Panc1 (cell line): ENCODE data around the gene SARS2. TPM values are rescaled to one million over a fixed set of nuclear protein-coding genes. Genes with fewer than 3 reads are reported as not detected.

Source experiments
- ATAC-seq: fragments of 200-7000 bp; cut with Tn5 transposase; 2 replicates; pipeline ENCODE4 v1.9.1; 2020; ENCODE audit warnings: mild to moderate bottlenecking, moderate library complexity
- BruUV-seq: library from RNA; stranded (reverse); fragments of 400-500 nt; replicated peaks from 2 replicates; lab custom pipeline; 2021; lab: Mats Ljungman, UMichigan
- CTCF ChIA-PET: fragments of 300-600 bp; sonication (Branson Sonifier 250); formaldehyde crosslinking; loops from one replicate; lab custom pipeline; 2022; ENCODE audit warnings: antibody characterized with exemption; lab: Charles Lee
- POLR2A ChIA-PET: fragments of 300-600 bp; sonication (Branson Sonifier 250); formaldehyde crosslinking; loops from one replicate; lab custom pipeline; 2022; ENCODE audit warnings: antibody characterized with exemption; lab: Charles Lee
- DNase-seq: peaks from one replicate; pipeline ENCODE4 v3.0.0-alpha.2; 2010; ENCODE audit warnings: low read depth, low spot score
- H3K27ac ChIP-seq: 2 replicates; pipeline ENCODE4 v1.5.1; 2011; ENCODE audit warnings: mild to moderate bottlenecking, low read length, inconsistent platforms
- H3K27me3 ChIP-seq: fragments of 200-500 bp; sonication (Bioruptor generic); 2 replicates; pipeline ENCODE4 v1.6.0; 2014; ENCODE audit warnings: low read length, inconsistent platforms; ENCODE audit not compliant: control insufficient read depth, insufficient read depth
- H3K36me3 ChIP-seq: fragments of 200-500 bp; sonication (Bioruptor generic); 2 replicates; pipeline ENCODE4 v1.5.1; 2014; ENCODE audit warnings: inconsistent platforms, mild to moderate bottlenecking, low read length, moderate library complexity; ENCODE audit not compliant: control insufficient read depth, insufficient read depth
- H3K4me1 ChIP-seq: 2 replicates; pipeline ENCODE4 v1.5.1; 2011; ENCODE audit warnings: inconsistent platforms, mild to moderate bottlenecking, low read length, moderate library complexity; ENCODE audit not compliant: control insufficient read depth, insufficient read depth
- H3K4me3 ChIP-seq, 2 experiments: 2 replicates each; pipeline ENCODE4 v1.5.1; 2011 to 2012; ENCODE audit warnings: low read depth in 2 of 2, low read length in 2 of 2, mild to moderate bottlenecking in 2 of 2, inconsistent platforms in 1 of 2, moderate library complexity in 1 of 2
- H3K9me3 ChIP-seq: fragments of 200-500 bp; sonication (Bioruptor generic); 2 replicates; pipeline ENCODE4 v1.5.1; 2014; ENCODE audit warnings: low read depth, mild to moderate bottlenecking, inconsistent platforms, low read length, moderate library complexity; ENCODE audit not compliant: control insufficient read depth, insufficient read depth
- POLR2AphosphoS5 ChIP-seq: IDR thresholded peaks from 2 replicates; pipeline ENCODE4 v1.6.1; 2012; ENCODE audit warnings: mild to moderate bottlenecking, low read depth, low read length, moderate library complexity
- SIN3A ChIP-seq: IDR thresholded peaks from 2 replicates; pipeline ENCODE4 v1.6.1; 2012; ENCODE audit warnings: low read depth, mild to moderate bottlenecking, low read length, moderate library complexity, borderline replicate concordance; ENCODE audit not compliant: insufficient read depth
- TCF7L2 ChIP-seq: IDR thresholded peaks from 2 replicates; pipeline ENCODE4 v1.6.1; 2011; ENCODE audit warnings: mild to moderate bottlenecking, low read depth, low read length, inconsistent platforms
- in situ Hi-C: cut with HindIII; loops from 2 replicates; pipeline ENCODE4 v1.10.0; 2016; ENCODE audit warnings: low sequenced_read_pairs, low pct_unique_long_range_greater_than_20kb
- intact Hi-C: fragments of 100-400 bp; cut with micrococcal nuclease; formaldehyde crosslinking; loops from one replicate; pipeline ENCODE4 v1.10.0; 2022; ENCODE audit not compliant: unreplicated experiment
- total RNA-seq: library from RNA; stranded (reverse); gene quantifications from one replicate; pipeline ENCODE4 v1.2.1, GENCODE V29; 2021; ENCODE audit not compliant: unreplicated experiment
- TF ChIP-seq, protein P1 (sequence below): fragments of 450-650 bp; IDR thresholded peaks from 2 replicates; pipeline ENCODE4 v1.5.1; 2017; ENCODE audit warnings: mild to moderate bottlenecking
- TF ChIP-seq, protein P2 (sequence below), 2 experiments: IDR thresholded peaks; 2 replicates each; pipeline ENCODE4 v1.6.1; 2011 to 2012; ENCODE audit warnings: low read depth in 2 of 2, control low read depth in 1 of 2, low read length in 1 of 2, mild to moderate bottlenecking in 1 of 2, moderate library complexity in 1 of 2; ENCODE audit not compliant: insufficient read depth in 1 of 2

Gene SARS2
- total RNA-seq, 1 experiment from 2014 or later: 186 TPM

DNA sequence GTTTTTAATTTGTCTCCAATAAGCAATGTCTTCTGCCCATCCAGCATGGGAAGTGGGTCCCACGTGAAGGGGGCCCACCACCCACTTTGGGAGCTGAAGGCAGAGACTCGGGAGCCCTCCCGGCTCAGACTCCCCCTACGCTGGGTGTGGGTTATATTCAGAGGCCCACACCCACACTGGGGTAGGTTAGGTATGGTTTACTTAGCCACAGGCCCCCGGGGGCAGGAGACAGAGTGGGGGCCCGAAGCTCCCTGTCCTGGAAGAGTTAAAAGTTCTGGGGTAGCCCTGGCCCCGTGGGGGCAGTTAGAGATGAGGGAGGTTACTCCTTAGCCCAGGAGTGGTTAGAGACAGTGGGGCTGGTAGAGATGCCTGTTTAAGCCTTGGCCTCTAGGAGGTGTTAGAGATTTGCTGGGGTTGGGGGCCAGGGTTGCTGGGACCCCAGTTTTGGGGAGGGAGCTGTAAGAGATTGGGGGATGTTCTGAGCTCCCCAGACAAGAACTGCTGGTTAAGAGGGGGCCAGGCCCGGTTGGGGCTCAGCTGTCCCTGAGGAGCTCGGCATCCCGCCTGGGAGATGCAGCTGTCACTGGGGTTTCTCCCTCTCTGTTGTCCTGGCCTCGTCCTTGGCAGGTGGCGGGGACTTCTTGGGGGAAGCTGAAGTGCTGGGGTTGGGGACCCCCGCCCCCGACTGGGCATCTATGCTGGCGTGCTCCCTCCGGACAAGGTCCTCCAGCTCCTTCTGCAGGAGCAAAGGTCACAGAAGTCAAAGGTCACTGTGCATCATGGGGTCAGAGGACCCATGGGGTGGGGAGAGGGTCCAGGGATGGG, 51.8 kb downstream of the SARS2 start:
- TF ChIP-seq POLR2AphosphoS5 (no peak), TCF7L2 (no peak), SIN3A (no peak)
- TF ChIP-seq, protein P1, sequence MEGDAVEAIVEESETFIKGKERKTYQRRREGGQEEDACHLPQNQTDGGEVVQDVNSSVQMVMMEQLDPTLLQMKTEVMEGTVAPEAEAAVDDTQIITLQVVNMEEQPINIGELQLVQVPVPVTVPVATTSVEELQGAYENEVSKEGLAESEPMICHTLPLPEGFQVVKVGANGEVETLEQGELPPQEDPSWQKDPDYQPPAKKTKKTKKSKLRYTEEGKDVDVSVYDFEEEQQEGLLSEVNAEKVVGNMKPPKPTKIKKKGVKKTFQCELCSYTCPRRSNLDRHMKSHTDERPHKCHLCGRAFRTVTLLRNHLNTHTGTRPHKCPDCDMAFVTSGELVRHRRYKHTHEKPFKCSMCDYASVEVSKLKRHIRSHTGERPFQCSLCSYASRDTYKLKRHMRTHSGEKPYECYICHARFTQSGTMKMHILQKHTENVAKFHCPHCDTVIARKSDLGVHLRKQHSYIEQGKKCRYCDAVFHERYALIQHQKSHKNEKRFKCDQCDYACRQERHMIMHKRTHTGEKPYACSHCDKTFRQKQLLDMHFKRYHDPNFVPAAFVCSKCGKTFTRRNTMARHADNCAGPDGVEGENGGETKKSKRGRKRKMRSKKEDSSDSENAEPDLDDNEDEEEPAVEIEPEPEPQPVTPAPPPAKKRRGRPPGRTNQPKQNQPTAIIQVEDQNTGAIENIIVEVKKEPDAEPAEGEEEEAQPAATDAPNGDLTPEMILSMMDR: no peak
- TF ChIP-seq, protein P2, sequence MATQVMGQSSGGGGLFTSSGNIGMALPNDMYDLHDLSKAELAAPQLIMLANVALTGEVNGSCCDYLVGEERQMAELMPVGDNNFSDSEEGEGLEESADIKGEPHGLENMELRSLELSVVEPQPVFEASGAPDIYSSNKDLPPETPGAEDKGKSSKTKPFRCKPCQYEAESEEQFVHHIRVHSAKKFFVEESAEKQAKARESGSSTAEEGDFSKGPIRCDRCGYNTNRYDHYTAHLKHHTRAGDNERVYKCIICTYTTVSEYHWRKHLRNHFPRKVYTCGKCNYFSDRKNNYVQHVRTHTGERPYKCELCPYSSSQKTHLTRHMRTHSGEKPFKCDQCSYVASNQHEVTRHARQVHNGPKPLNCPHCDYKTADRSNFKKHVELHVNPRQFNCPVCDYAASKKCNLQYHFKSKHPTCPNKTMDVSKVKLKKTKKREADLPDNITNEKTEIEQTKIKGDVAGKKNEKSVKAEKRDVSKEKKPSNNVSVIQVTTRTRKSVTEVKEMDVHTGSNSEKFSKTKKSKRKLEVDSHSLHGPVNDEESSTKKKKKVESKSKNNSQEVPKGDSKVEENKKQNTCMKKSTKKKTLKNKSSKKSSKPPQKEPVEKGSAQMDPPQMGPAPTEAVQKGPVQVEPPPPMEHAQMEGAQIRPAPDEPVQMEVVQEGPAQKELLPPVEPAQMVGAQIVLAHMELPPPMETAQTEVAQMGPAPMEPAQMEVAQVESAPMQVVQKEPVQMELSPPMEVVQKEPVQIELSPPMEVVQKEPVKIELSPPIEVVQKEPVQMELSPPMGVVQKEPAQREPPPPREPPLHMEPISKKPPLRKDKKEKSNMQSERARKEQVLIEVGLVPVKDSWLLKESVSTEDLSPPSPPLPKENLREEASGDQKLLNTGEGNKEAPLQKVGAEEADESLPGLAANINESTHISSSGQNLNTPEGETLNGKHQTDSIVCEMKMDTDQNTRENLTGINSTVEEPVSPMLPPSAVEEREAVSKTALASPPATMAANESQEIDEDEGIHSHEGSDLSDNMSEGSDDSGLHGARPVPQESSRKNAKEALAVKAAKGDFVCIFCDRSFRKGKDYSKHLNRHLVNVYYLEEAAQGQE (IDR thresholded peaks at IDR 0.05; ENCODE audit: insufficient read depth in 1 of 2, low read depth in 2 of 2, low read length in 1 of 2): no peak
- DNase-seq (no peak), ATAC-seq (no peak)
- Histone ChIP-seq H3K4me1 (peaks cover 7% of the 10 kb centered on the region; the same call in 1 of the 2 replicates), H3K27ac (peak overlapping the region; percentile 5; the same call in 1 of the 2 replicates), H3K4me3 (no peak overlapping the region), H3K9me3 (no peaks in the 10 kb centered on the region), H3K36me3 (no peaks in the 10 kb centered on the region), H3K27me3 (no peaks in the 10 kb centered on the region)
- POLR2A ChIA-PET: interaction anchor here (0.5 to 1.1 kb wide), 4 partner anchors 9 to 518 kb away, joined by 3 to 5 read pairs (median 4); no protein-coding TSS in a partner anchor
- CTCF ChIA-PET: interaction anchor here (0.6 to 4.9 kb wide), 3 partner anchors 9 to 476 kb away, joined by 3 to 27 read pairs (median 6); partner anchors contain the start of gene FAM98C
- intact Hi-C loops: no loop called here
- in situ Hi-C loops: no loop called here
- TSS peak; percentile 90 for BruUV-seq

DNA sequence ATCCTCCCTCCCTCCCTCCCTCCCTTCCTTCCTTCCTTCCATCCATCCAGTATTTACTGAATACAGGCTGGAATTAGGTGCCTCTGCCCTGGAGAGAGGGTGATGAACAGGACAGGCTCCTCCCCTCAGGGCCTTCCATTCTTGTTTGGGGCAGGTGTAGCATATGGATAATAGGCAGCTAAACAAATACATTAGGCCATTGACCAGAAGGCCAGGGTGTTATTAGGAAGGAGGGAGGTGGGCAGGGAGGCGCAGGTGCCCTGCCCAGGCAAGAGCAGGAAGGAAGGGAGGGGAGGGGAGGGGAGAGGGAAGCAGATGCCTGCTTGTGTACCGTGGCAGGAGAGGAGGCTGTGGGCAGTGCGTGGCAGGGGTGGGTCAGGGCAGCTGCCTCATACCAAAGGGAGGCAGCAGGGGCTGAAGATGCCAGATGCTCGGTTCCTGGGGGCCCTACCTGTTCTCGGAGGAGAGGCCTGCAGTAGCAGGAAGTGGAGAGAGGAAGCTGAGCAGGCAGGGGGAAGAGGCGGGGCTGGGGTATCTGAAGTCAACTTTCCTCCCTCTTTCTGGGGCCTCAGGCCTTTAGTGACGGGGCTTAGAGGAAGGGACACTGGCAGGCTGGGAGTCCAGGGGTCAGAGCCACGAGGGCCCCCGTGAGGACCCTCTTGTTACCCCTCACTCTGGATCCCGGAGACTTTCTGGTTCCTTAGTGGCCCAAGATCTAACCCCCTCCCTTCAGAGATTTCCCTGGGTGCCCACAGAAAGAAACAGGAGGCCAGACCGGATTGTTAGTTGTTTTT, 52.6 kb downstream of the SARS2 start, which contains the start of gene RINL:
TSS of gene RINL (minus strand) at position 495 of the 794 bp plus-strand sequence. CDS start 1,533 bp downstream, outside the sequence.
- CTCF ChIA-PET: interaction anchor here (0.5 to 4.9 kb wide), 4 partner anchors 10 to 96 kb away, joined by 3 to 27 read pairs (median 6); no protein-coding TSS in a partner anchor
- in situ Hi-C loops: no loop called here
- POLR2A ChIA-PET: interaction anchor here (0.6 kb wide), 1 partner anchor 347 kb away, joined by 5 read pairs; no protein-coding TSS in a partner anchor
- ATAC-seq (peak; percentile 35), DNase-seq (no peak)
- Histone ChIP-seq H3K27ac (peak within 1 kb of the TSS; percentile 5; the same call in 1 of the 2 replicates), H3K4me1 (peaks cover 7% of the 10 kb centered on the region; the same call in 1 of the 2 replicates), H3K9me3 (no peaks in the 10 kb centered on the region), H3K36me3 (no peaks in the 10 kb centered on the region), H3K27me3 (no peaks in the 10 kb centered on the region), H3K4me3 (no peak within 1 kb of the TSS)
- TF ChIP-seq SIN3A (no peak), POLR2AphosphoS5 (no peak), TCF7L2 (no peak)
- TF ChIP-seq, protein P2 (IDR thresholded peaks at IDR 0.05; ENCODE audit: insufficient read depth in 1 of 2, low read depth in 2 of 2, low read length in 1 of 2): no peak
- TF ChIP-seq, protein P1: no peak
- intact Hi-C loops: no loop called here
- BruUV-seq: no TSS peak
